Raji (cell line): ENCODE results near the gene NENF.

Source experiments
- POLR2A ChIP-seq: IDR thresholded peaks from 2 replicates; pipeline ENCODE4 v1.6.1; 2011; ENCODE audit warnings: low read depth, low read length, control low read depth; ENCODE audit not compliant: insufficient read depth

The NENF gene

DNA sequence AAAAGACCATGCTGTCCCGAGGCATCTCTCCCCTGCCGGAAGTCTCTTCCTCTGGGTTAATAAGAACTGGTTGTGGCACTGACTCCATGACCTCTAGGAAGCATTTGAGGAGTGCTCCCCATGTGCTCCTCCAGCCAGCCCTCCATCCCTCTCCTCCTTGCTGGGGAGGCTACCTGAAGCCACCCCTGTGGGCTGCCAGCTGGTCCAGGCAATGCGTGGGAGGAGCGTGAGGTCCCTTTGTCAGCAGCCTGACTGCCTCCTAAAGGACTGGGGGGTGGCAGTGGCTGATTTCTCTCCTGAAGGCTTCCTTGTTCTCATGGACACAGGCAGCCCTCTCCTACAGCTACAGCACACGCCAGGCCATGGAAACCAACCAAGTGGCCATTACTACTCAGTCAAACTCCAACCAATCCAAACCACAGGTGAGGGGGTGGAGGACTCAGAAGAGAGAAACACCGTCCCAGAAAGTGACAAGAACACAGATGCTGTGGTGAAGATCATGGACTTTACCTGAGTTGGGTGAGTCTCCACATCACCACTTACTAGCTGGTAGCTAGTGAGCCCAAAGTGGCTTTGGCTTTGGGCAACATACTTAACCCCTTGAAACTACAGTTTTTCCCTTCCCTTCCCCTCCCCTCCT lies 35.2 kb downstream of the NENF start:
- TF ChIP-seq POLR2A: no peak

DNA sequence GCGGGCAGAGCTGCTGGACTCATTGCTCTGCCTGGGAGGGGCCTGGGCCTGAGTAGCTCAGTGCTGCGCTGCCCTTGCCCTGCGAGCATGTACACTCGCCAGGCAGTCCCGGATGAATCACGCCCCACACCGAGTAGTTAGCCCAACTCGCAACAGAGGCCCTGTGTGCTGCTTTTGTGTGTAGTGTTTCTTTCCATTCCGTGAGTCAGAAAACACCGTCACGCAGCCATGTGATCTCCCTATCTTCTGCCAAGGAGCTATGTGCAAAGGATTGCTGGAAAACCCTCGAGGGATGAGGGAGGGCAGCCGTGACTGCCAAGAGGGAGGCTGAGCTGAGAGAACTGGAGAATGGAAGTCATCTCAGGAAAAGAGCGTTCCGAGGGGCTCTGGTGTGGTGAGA lies 37.3 kb downstream of the NENF start:
- no peak for TF ChIP-seq POLR2A

GRCh38 chr1:212471286-212471685 lies 38.6 kb downstream of the NENF start:
- TF ChIP-seq POLR2A: no peak

DNA sequence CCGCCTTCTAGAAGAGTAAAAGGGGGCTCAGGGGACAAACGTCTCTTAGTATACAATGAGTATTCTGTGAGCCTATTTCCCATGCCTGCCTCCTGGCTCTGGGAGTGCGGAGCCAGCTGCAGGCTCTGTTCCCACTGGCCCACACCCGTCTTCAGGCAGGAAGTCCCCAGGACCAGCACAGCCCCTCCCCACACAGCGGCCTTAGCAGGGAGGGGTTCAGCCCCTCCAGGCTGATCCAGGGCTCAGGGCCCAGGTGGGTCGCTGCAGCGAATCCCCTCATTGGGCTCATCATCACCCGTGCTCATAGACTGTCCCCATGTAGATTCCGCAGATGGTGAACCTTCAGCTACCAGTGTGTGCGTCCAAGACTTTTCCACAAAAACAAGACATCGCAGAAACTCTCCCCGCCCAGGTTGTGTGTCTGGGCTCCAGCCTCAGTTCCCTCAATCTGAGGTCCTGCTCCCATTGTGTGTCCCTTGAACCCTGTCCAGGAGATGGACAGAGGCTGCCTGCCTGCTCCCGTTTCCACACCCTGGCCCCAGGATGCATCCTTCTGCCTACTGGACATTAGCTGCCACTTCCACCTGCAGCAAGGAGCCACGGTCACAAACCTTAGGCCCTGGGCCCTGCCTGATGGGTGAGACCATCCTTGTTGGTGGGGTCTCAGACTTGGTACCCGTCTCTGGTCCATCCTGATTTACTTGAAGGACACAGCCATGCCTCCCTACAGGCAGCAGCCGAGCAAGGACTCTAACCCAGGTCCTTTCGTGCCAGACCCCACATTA lies 39.4 kb downstream of the NENF start:
- TF ChIP-seq POLR2A: no peak

GRCh38 chr1:212473729-212474128 lies 41.0 kb downstream of the NENF start:
- TF ChIP-seq POLR2A: no peak

GRCh38 chr1:212475151-212475550 lies 42.4 kb downstream of the NENF start:
- no peak for TF ChIP-seq POLR2A

- no peak for TF ChIP-seq POLR2A
Observed at GRCh38 chr1:212477014-212477679, 44.4 kb downstream of the NENF start.

GRCh38 chr1:212477680-212478466 lies 45.2 kb downstream of the NENF start:
- TF ChIP-seq POLR2A: no peak

DNA sequence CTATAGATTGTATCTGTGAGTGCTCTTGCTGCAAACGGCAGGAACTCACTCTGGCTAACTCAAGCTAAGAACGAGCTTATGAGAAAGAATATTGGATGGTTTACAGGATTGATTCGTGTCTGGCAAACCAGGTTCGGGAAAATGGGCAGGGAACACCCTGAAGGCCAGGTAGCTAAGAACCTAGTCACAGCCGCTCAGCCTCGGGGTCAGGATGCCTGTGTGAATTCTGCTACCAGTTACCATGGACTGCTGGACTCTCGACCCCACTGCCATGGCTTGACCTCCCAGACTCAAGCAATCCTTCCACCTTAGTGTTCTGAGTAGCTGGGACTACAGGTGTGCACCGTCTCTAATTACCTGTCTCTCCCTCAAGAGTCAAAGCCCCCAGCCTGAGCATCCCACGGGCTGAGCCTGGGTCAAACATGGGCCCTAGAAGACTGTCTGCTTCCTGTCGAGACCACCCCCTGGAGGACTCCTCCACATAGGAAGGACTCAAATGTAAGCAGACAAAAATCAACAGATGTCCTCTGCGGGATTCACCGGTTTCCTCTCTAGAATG lies 45.8 kb downstream of the NENF start:
- no peak for TF ChIP-seq POLR2A

DNA sequence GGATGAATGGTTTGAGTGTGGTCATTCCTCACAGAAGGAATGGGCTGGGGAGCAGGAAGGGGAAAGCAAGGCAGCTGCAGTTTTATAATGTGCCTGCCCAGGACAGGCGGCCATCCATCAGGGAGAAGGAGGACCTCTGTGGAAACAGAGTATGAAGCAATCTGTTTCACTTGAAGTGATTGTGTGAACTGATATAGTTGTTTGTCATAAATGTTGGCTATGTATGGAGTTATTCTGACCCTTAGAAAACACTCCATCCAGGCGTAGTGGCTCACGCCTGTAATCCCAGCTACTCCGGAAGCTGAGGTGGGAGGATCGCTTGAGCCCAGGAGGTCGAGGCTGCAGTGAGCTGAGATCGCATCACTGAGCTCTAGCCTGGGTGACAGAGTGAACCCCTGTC lies 46.5 kb downstream of the NENF start:
- no peak for TF ChIP-seq POLR2A

- no peak for TF ChIP-seq POLR2A
Observed at GRCh38 chr1:212481438-212481767, 48.7 kb downstream of the NENF start.

- no peak for TF ChIP-seq POLR2A
Observed at GRCh38 chr1:212482006-212482636, 49.4 kb downstream of the NENF start.

DNA sequence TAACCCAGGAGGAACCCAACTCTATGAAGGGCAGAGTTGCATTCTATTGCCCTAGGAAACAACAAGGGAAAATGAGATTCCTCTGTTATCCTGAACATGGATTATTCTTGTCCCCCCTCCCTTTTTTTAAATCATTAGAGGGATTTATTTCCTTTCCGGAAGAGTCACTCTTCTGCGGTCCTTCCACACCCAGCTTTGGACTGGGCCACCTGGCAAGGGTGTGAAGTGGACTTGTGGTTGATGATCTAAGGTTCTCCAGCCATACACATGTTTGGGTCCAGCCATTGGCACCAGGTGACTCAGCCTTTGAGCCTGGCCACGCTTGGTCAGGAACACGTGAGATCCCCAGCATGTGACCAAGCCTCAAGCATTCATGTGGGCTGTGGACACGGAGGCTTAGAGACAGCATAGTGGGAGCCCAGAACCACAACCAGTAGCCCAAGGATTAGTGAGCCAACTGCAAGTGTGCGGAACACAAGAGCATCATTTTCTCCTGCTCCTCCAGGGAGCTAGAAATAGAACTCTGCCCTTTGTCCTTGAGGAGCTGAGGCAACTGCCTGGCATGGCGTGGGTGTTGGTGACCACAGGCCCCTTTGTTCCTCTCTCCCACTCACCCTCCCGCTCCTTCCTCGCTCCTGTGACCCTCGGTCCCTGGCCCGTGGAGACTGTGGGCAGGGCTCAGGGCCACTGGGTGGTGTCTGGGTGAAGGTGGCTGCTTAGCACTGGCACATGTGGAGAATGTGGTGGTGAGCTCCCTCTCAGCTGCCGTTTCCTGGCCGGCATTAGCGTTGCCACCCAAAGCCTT lies 50.1 kb downstream of the NENF start:
- no peak for TF ChIP-seq POLR2A

DNA sequence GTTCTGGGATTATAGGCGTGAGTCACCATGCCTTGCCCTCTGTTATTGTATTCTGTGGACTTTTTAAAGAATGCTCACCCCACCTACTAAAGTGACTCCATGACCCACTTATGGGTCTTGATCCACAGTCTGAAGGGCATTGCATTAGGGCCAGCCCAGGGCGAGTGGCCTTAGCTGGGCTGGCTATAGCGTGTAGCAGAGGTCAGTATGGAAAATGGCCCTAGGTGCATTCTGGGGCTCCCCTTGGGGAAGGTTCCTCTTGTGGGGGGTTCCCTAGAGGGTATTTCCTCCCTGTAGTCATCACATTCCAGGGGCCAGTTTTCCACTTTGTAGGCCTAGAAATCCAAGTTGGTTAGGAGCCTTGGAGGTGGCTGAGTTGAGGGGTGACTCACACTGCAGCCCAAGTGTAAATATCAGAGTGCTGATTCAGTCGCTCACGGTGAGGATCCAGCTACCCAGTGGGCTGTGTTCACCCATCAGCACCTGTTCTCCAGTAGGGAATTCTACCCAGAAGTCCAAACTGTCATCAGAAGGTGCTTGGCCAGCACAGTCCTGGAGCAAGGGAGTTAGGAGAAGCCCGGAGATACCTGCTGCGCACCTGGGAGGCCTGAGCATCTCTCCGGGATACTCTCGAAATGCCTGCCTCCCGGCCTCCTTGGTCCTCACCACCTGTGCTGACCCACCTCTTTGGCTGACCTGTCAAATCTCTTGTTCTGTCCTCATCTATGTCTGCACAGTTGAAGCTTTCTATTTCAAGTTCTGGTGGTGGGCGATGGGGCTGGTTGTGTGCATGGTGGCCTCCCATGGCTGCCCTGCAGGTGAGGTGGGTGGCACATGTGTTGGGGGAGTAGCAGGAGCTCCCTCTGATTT lies 52.2 kb downstream of the NENF start:
- TF ChIP-seq POLR2A: no peak

DNA sequence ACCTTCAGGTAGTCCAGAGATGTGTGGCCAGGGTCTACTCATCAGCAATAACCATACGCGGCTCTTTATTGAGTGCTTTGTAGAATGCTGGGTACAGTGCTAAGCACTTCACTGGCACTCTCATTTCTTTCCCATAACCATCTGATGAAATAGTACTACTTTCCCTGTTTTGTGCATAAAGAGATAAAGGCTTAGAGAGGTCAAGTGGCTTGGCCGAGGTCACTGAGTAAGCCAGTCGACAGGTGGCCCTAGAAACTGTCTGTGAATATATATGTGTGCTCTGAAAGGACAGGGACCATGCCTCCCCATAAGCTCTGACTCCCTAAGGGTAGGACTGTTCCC lies 52.8 kb downstream of the NENF start:
- no peak for TF ChIP-seq POLR2A
